K562 (cell line): ENCODE results near the gene SLC3A2. TPM values are rescaled to one million over a fixed set of nuclear protein-coding genes. Genes with fewer than 3 reads are reported as not detected.

Source experiments
- CEBPB ChIP-seq: fragments of 450-650 bp; IDR thresholded peaks from 2 replicates; pipeline ENCODE4 v1.6.1; 2016; ENCODE audit warnings: missing genetic modification characterization, missing compliant biosample characterization
- MEF2D ChIP-seq: conservative IDR thresholded peaks from 2 replicates; pipeline ENCODE4 v1.6.1; 2016; ENCODE audit warnings: low read depth, missing genetic modification characterization, missing compliant biosample characterization
- RAD21 ChIP-seq, 2 experiments: fragments of 250-450 bp in 1 of 2; fragments of 450-650 bp in 1 of 2; sonication (Bioruptor Pico) in 1 of 2; formaldehyde crosslinking in 1 of 2; IDR thresholded peaks in 1 of 2; conservative IDR thresholded peaks in 1 of 2; 2 replicates each; pipeline versions ENCODE4 v1.4.0 to v1.8.0; 2020 to 2022; ENCODE audit warnings: mild to moderate bottlenecking in 2 of 2, moderate library complexity in 1 of 2
- ZBTB33 ChIP-seq: sonication (generic); formaldehyde crosslinking; IDR thresholded peaks from 2 replicates; pipeline ENCODE4 v1.8.1; 2023; ENCODE audit warnings: mild to moderate bottlenecking, missing genetic modification reagents
- ZNF592 ChIP-seq: fragments of 450-650 bp; IDR thresholded peaks from 2 replicates; pipeline ENCODE4 v1.6.1; 2017; ENCODE audit warnings: antibody characterized with exemption, mild to moderate bottlenecking
- ZNF609 ChIP-seq: sonication (generic); formaldehyde crosslinking; IDR thresholded peaks from 2 replicates; pipeline ENCODE4 v1.8.1; 2023; ENCODE audit warnings: missing genetic modification reagents, mild to moderate bottlenecking, borderline replicate concordance
- polyA plus RNA-seq, 8 experiments: library from polyadenylated mRNA; depleted of rRNA in 4 of 8; stranded (reverse) in 5 of 8; unstranded in 3 of 8; fragments of >200 nt; fragmentation: Nextera tagmentation in 2 of 8; fragmentation: Illumina TruSeq in 1 of 8; extraction: Ambion mirVana in 2 of 8; extraction: Trizol in 1 of 8; gene quantifications; 2 replicates each; pipeline versions ENCODE4 v1.2.1 to v1.2.3, GENCODE V29; 2011 to 2014; ENCODE audit warnings: inconsistent platforms in 1 of 8, missing spikeins in 1 of 8
- total RNA-seq, 7 experiments: library from RNA; depleted of rRNA in 6 of 7; stranded (reverse); fragments of >200 nt in 6 of 7; fragmentation: Illumina TruSeq in 2 of 7; extraction: Trizol in 2 of 7; gene quantifications; 2 replicates each; pipeline versions ENCODE4 v1.2.1 to v1.2.3, GENCODE V29; 2011 to 2021; ENCODE audit warnings: low replicate concordance in 1 of 7
- TF ChIP-seq, protein P1 (sequence below): fragments of 250-450 bp; sonication (Bioruptor Pico); IDR thresholded peaks from 2 replicates; pipeline ENCODE4 v1.8.0; 2022; ENCODE audit warnings: inconsistent platforms

The SLC3A2 gene
- total and polyA plus RNA-seq, 9 of the 15 experiments (the other 6 are each of a cell fraction or from before 2014, with no cell fraction given): 20.0 to 296 (median 214) TPM

DNA sequence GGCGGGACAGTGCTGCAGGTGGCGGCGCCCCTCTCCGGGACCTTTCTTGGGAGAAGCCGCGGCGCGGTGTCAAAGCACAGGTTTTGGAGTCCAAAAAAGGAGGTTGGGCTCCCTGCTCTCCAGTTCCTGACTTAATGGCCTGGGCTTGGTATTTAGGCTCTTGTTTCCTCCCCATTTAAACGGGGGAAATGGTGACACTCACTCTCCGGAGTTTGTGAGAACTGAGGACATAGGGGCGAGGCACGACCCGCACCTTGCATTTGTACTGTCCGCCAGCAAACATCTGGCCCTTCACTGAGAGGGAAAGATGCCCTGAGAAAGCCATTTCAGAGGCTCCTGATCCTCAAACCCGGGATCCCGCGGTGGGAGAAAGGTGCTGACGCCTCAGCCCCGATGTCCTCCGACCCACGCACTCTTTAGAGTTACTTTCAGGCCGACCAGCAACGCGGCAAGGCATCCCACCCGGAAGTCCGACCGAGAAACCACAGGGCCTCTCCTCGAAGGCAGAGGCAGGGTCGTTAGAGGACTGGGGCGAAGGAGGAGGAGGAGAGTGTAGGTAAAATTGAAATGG lies 38.4 kb upstream of the SLC3A2 start (continued):
- TF ChIP-seq ZNF609 (CRISPR knock-in tag) (no peak), ZBTB33 (peak; percentile 51; the same call in 1 of the 2 replicates), MEF2D (tag) (0 out of 2 replicates have a peak, but pooled peaks have one; percentile 8), CEBPB (tag) (no peak), ZNF592 (peak; percentile 45), RAD21 (CRISPR knock-in tag; conservative IDR thresholded peaks at IDR 0.05 in 1 of 2, IDR thresholded peaks at IDR 0.05 in 1 of 2) (0 out of 4 replicates have a peak, but pooled peaks of 1 of the 2 experiments have one; percentile 7)
- TF ChIP-seq, protein P1, sequence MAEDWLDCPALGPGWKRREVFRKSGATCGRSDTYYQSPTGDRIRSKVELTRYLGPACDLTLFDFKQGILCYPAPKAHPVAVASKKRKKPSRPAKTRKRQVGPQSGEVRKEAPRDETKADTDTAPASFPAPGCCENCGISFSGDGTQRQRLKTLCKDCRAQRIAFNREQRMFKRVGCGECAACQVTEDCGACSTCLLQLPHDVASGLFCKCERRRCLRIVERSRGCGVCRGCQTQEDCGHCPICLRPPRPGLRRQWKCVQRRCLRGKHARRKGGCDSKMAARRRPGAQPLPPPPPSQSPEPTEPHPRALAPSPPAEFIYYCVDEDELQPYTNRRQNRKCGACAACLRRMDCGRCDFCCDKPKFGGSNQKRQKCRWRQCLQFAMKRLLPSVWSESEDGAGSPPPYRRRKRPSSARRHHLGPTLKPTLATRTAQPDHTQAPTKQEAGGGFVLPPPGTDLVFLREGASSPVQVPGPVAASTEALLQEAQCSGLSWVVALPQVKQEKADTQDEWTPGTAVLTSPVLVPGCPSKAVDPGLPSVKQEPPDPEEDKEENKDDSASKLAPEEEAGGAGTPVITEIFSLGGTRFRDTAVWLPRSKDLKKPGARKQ (CRISPR knock-in tag): 0 out of 2 replicates have a peak, but pooled peaks have one; percentile 43
